Stimulated activated CD4-positive, alpha-beta T cell treated with anti-CD3 and anti-CD28 coated beads, Interleukin-15, amount 100 ng/mL, for 48 hours (primary cell): ENCODE data around the gene TRNAU1AP.
"Not testable (repeated sequence)": the region's sequence is repeated elsewhere in the genome, so short reads cannot be mapped to it uniquely, and the experiment has no call there.

Experiments used
- DNase-seq, 2 donors: peaks; one replicate each; pipeline ENCODE4 v3.0.0-alpha.2; 2020; ENCODE audit warnings: low read depth in 2 of 2

The TRNAU1AP gene

GRCh38 chr1:28577052-28577678 lies 24.3 kb downstream of the TRNAU1AP start:
- DNase-seq = no peak

GRCh38 chr1:28577738-28578536 lies 25.1 kb downstream of the TRNAU1AP start:
- no peak for DNase-seq

- DNase-seq = no peak
Measured at GRCh38 chr1:28578696-28579218, 25.9 kb downstream of the TRNAU1AP start.

GRCh38 chr1:28579401-28579800 lies 26.5 kb downstream of the TRNAU1AP start:
- DNase-seq = no peak

GRCh38 chr1:28580722-28581530 lies 28.0 kb downstream of the TRNAU1AP start:
- DNase-seq = peak in 1 of 2 donors; percentile 29

GRCh38 chr1:28581531-28582247 lies 28.8 kb downstream of the TRNAU1AP start:
- peak; percentile 88 to 90 for DNase-seq

GRCh38 chr1:28582248-28582615 lies 29.3 kb downstream of the TRNAU1AP start:
- DNase-seq = no peak

- not testable (repeated sequence) for DNase-seq
Measured at GRCh38 chr1:28586585-28587391, 33.9 kb downstream of the TRNAU1AP start.

- DNase-seq = no peak
Measured at GRCh38 chr1:28591708-28592320, 38.9 kb downstream of the TRNAU1AP start, which contains the start of gene RAB42. RAB42 (plus strand) TSS chr1:28592265; CDS start chr1:28592512, 247 bp downstream.

- DNase-seq = no peak
Measured at GRCh38 chr1:28592321-28593071, 39.6 kb downstream of the TRNAU1AP start.

- not testable (repeated sequence) for DNase-seq
Measured at GRCh38 chr1:28593988-28594356, 41.1 kb downstream of the TRNAU1AP start.

GRCh38 chr1:28594686-28595411 lies 42.0 kb downstream of the TRNAU1AP start:
- DNase-seq = not testable (repeated sequence)

GRCh38 chr1:28595412-28596191 lies 42.7 kb downstream of the TRNAU1AP start:
- no peak for DNase-seq

GRCh38 chr1:28596276-28596675 lies 43.4 kb downstream of the TRNAU1AP start:
- DNase-seq = not testable (repeated sequence)

GRCh38 chr1:28601696-28602095 lies 48.8 kb downstream of the TRNAU1AP start:
- peak in 1 of 2 donors; percentile 23 for DNase-seq

- no peak for DNase-seq
Measured at GRCh38 chr1:28602536-28603439, 49.9 kb downstream of the TRNAU1AP start.

GRCh38 chr1:28604411-28604810 lies 51.5 kb downstream of the TRNAU1AP start:
- DNase-seq = no peak
